ENCODE results near the gene OTOR.

DNA sequence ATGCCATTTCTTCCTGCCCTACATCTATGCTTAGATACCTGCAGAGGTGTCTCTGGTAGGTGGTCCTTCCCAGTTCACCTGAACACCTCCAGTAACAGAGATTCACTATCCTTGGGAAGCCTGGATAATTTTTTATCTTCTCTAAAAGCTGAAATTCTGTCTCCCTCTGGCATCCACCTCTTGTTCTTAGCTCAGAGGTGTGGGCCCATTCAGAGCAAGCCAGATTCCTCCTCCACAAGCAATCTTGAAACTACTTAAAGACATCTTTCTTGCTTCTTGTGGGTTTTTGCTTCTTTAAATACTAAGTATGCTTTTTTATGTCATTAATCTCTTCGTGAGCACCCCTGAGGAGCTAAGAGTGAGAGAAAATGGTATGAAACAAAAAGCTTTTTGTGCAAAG, 28.7 kb upstream of the OTOR start:
- TF ChIP-seq, protein P1, sequence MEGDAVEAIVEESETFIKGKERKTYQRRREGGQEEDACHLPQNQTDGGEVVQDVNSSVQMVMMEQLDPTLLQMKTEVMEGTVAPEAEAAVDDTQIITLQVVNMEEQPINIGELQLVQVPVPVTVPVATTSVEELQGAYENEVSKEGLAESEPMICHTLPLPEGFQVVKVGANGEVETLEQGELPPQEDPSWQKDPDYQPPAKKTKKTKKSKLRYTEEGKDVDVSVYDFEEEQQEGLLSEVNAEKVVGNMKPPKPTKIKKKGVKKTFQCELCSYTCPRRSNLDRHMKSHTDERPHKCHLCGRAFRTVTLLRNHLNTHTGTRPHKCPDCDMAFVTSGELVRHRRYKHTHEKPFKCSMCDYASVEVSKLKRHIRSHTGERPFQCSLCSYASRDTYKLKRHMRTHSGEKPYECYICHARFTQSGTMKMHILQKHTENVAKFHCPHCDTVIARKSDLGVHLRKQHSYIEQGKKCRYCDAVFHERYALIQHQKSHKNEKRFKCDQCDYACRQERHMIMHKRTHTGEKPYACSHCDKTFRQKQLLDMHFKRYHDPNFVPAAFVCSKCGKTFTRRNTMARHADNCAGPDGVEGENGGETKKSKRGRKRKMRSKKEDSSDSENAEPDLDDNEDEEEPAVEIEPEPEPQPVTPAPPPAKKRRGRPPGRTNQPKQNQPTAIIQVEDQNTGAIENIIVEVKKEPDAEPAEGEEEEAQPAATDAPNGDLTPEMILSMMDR (IDR thresholded peaks at IDR 0.05) = no peak
- TF ChIP-seq EP300 (IDR thresholded peaks at IDR 0.05) (no peak), POLR2A (IDR thresholded peaks at IDR 0.05) (no peak)
